B cell (primary cell): ENCODE results near the gene FRMD4B.

ENCODE experiments used
- CTCF ChIP-seq: fragments of 200-600 bp; IDR thresholded peaks from one replicate; pipeline ENCODE4 v1.8.0; 2022; ENCODE audit warnings: antibody characterized with exemption, mild to moderate bottlenecking
- EZH2 ChIP-seq: IDR thresholded peaks from 2 replicates; pipeline ENCODE4 v1.6.1; 2012; ENCODE audit warnings: borderline replicate concordance, low read depth, mild to moderate bottlenecking, moderate library complexity, low read length; ENCODE audit not compliant: insufficient read depth, poor library complexity, severe bottlenecking

GRCh38 chr3:69145688-69146087 lies 240.2 kb downstream of the FRMD4B start:
- TF ChIP-seq CTCF: no peak
- TF ChIP-seq EZH2: no peak
